Measurements from ENCODE around the gene TMEM115. TPM values are rescaled to one million over a fixed set of nuclear protein-coding genes. Genes with fewer than 3 reads are reported as not detected.
A peak's percentile ranks its signal among the peaks of the same experiment; 100 is the strongest.

TMEM115 gene, protein sequence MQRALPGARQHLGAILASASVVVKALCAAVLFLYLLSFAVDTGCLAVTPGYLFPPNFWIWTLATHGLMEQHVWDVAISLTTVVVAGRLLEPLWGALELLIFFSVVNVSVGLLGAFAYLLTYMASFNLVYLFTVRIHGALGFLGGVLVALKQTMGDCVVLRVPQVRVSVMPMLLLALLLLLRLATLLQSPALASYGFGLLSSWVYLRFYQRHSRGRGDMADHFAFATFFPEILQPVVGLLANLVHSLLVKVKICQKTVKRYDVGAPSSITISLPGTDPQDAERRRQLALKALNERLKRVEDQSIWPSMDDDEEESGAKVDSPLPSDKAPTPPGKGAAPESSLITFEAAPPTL
- 43.3 and 44.6 TPM in 2 replicates for polyA plus RNA-seq (2013)

DNA sequence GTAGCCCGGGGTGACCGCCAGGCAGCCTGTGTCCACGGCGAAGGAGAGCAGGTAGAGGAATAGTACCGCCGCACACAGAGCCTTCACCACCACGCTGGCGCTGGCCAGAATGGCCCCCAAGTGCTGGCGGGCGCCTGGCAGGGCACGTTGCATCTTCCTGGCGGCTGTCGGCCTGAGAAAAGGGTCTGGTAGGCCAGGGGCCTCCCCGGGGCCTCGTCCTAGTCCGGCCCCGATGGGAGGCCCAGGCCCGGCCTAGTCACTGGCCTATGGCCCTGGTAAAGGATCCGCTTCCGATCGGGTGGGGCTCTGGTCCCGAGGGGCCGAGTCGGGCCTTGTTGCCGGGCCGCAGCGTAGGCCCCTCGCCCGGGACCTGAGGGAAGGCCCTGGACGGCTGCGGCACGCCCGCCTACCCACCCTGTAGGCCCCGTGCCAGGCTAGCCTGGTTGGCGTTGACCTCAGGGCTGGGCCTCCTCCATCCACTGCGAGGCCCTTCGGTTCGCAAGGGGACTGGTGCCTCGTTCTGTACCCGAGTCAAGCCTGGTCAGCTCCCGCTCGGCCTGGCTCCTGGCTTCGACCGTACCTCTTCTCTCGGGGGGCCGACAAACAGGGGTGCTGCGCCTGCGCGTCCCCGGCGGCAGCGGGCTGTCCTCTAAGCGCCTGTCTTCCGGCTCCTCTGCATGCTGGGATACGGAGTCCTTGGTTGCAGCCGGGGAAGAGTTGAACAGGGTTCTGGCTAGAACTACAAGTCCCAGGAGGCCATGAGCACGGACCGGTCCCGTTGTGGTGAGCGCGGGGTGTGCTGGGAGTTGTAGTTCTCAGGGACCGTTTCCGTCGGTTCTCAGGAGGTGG, at the start of gene TMEM115:
TSS of gene TMEM115 (minus strand) at position 611 of the 849 bp plus-strand sequence. CDS start at position 153, 458 bp downstream.
- Histone ChIP-seq H3K4ac (ENCODE audit: low read depth, low read length) (peak within 1 kb of the TSS; percentile 73), H2AK5ac (ENCODE audit: low read length) (peak within 1 kb of the TSS; percentile 85), H4K91ac (ENCODE audit: low read depth, low read length) (peak within 1 kb of the TSS; percentile 91), H4K12ac (ENCODE audit: low read depth, low read length) (peak within 1 kb of the TSS; percentile 93), H2BK120ac (ENCODE audit: insufficient read depth, low read length, poor library complexity) (peak within 1 kb of the TSS; percentile 81), H4K8ac (ENCODE audit: low read depth, low read length) (peak within 1 kb of the TSS; percentile 98), H2BK12ac (ENCODE audit: low read length) (no peak within 1 kb of the TSS), H3K9me3 (ENCODE audit: insufficient read depth, low read depth, low read length) (no peaks in the 10 kb centered on the region), H3K27me3 (ENCODE audit: insufficient read depth, low read length) (no peaks in the 10 kb centered on the region), H2AFZ (ENCODE audit: insufficient read depth, low read length, poor library complexity) (peak within 1 kb of the TSS; percentile 87), H3K9ac (ENCODE audit: low read length) (peak within 1 kb of the TSS; percentile 92), H3K14ac (ENCODE audit: low read length) (peak within 1 kb of the TSS; percentile 95), H2BK5ac (ENCODE audit: low read depth, low read length, poor library complexity) (peak within 1 kb of the TSS; percentile 39), H3K4me3 (ENCODE audit: low read depth, low read length) (peak within 1 kb of the TSS; percentile 94), H3K36me3 (ENCODE audit: control insufficient read depth in 1 of 2, insufficient read depth in 2 of 2, low read length in 2 of 2) (peaks cover 27 to 34% of the 10 kb centered on the region in 2 experiments), H3K79me1 (ENCODE audit: low read length) (peaks cover 4% of the 10 kb centered on the region), H3K27ac (ENCODE audit: low read depth, low read length) (no peak within 1 kb of the TSS), H3K4me1 (ENCODE audit: control insufficient read depth in 1 of 2, insufficient read depth in 2 of 2, low read length in 2 of 2) (peaks cover 19 to 33% of the 10 kb centered on the region in 2 experiments), H3K18ac (ENCODE audit: low read length) (peak within 1 kb of the TSS; percentile 94), H3K79me2 (ENCODE audit: control insufficient read depth, insufficient read depth, low read length, poor library complexity) (peaks cover 15% of the 10 kb centered on the region), H3K4me2 (ENCODE audit: low read length) (peak within 1 kb of the TSS; percentile 88), H3K23ac (ENCODE audit: low read length) (no peak within 1 kb of the TSS)
- WGBS (ENCODE audit: extremely low coverage, insufficient coverage, insufficient read length): no CpG with 5 or more reads among the region's 64 CpGs
- DNase-seq: peak; percentile 94 to 96

DNA sequence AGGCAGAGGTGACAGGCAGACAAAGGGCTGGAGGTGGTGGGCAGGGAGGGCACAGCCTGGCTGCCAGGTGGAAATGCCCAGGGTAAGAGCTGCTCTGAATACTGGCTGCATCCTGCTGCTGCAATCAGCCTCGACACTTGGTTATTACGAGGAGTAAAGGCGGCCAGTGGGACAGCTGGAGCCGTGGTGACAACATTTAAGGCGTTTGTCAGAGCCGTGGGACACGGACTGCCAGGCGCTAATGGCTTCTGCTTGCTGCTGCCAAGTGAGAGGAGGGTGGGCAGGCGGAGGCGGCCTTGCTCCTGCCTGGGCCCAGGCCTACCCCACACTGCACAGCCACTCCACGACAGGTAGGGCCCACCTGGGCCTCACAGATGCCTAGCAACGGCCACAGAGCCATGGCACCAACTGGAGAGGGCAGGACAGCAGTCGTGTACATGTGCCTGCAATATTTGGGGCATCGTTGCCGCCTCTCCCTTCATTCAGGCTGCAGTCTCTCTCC, 49.2 kb upstream of the TMEM115 start:
- Histone ChIP-seq H3K18ac (ENCODE audit: low read length) (no peak overlapping the region), H3K23ac (ENCODE audit: low read length) (no peak overlapping the region), H3K4me1 (ENCODE audit: control insufficient read depth in 1 of 2, insufficient read depth in 2 of 2, low read length in 2 of 2) (no peaks in the 10 kb centered on the region), H4K91ac (ENCODE audit: low read depth, low read length) (no peak overlapping the region), H3K79me2 (ENCODE audit: control insufficient read depth, insufficient read depth, low read length, poor library complexity) (no peaks in the 10 kb centered on the region), H3K4me3 (ENCODE audit: low read depth, low read length) (no peak overlapping the region), H3K4ac (ENCODE audit: low read depth, low read length) (no peak overlapping the region), H3K79me1 (ENCODE audit: low read length) (no peaks in the 10 kb centered on the region), H3K4me2 (ENCODE audit: low read length) (no peak overlapping the region), H3K27me3 (ENCODE audit: insufficient read depth, low read length) (no peaks in the 10 kb centered on the region), H2BK120ac (ENCODE audit: insufficient read depth, low read length, poor library complexity) (no peak overlapping the region), H3K9me3 (ENCODE audit: insufficient read depth, low read depth, low read length) (no peaks in the 10 kb centered on the region), H4K8ac (ENCODE audit: low read depth, low read length) (no peak overlapping the region), H3K27ac (ENCODE audit: low read depth, low read length) (no peak overlapping the region), H2AK5ac (ENCODE audit: low read length) (no peak overlapping the region), H3K36me3 (ENCODE audit: control insufficient read depth in 1 of 2, insufficient read depth in 2 of 2, low read length in 2 of 2) (no peaks in the 10 kb centered on the region), H3K9ac (ENCODE audit: low read length) (no peak overlapping the region), H2AFZ (ENCODE audit: insufficient read depth, low read length, poor library complexity) (no peak overlapping the region), H2BK12ac (ENCODE audit: low read length) (no peak overlapping the region), H2BK5ac (ENCODE audit: low read depth, low read length, poor library complexity) (no peak overlapping the region), H4K12ac (ENCODE audit: low read depth, low read length) (no peak overlapping the region), H3K14ac (ENCODE audit: low read length) (no peak overlapping the region)
- no CpG with 5 or more reads among the region's 15 CpGs for WGBS (ENCODE audit: extremely low coverage, insufficient coverage, insufficient read length)
- DNase-seq: no peak

DNA sequence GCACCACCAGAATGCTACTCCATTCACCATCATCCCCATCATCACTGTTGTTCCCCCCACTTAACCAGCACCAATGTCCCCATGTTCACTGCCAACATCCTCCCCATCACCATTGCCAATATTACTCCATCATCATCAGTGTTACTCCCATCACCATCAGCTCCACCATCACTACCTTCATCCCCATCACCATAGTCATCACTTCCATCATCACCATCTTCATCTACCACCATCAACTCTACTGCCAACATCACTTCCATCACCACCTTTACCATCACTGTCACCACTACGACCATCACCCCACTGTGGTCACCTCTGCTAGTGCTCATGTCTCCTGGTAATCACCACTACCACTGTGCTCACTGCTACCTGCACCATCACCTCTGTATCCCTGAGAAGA, 47.2 kb upstream of the TMEM115 start:
- no peak overlapping the region for H3K4ac ChIP-seq (ENCODE audit: low read depth, low read length)
- no peak overlapping the region for H3K14ac ChIP-seq (ENCODE audit: low read length)
- no peak overlapping the region for H2AK5ac ChIP-seq (ENCODE audit: low read length)
- H3K4me2 ChIP-seq (ENCODE audit: low read length): no peak overlapping the region
- no peaks in the 10 kb centered on the region for H3K36me3 ChIP-seq (ENCODE audit: control insufficient read depth in 1 of 2, insufficient read depth in 2 of 2, low read length in 2 of 2)
- no peak overlapping the region for H3K27ac ChIP-seq (ENCODE audit: low read depth, low read length)
- H3K23ac ChIP-seq (ENCODE audit: low read length): no peak overlapping the region
- H3K79me1 ChIP-seq (ENCODE audit: low read length): no peaks in the 10 kb centered on the region
- H3K18ac ChIP-seq (ENCODE audit: low read length): no peak overlapping the region
- H2AFZ ChIP-seq (ENCODE audit: insufficient read depth, low read length, poor library complexity): no peak overlapping the region
- H3K4me3 ChIP-seq (ENCODE audit: low read depth, low read length): no peak overlapping the region
- H3K4me1 ChIP-seq (ENCODE audit: control insufficient read depth in 1 of 2, insufficient read depth in 2 of 2, low read length in 2 of 2): no peaks in the 10 kb centered on the region
- H3K79me2 ChIP-seq (ENCODE audit: control insufficient read depth, insufficient read depth, low read length, poor library complexity): no peaks in the 10 kb centered on the region
- no CpG with 5 or more reads among the region's 1 CpG for WGBS (ENCODE audit: extremely low coverage, insufficient coverage, insufficient read length)
- no peaks in the 10 kb centered on the region for H3K27me3 ChIP-seq (ENCODE audit: insufficient read depth, low read length)
- H4K12ac ChIP-seq (ENCODE audit: low read depth, low read length): no peak overlapping the region
- H2BK120ac ChIP-seq (ENCODE audit: insufficient read depth, low read length, poor library complexity): no peak overlapping the region
- no peak overlapping the region for H4K91ac ChIP-seq (ENCODE audit: low read depth, low read length)
- no peaks in the 10 kb centered on the region for H3K9me3 ChIP-seq (ENCODE audit: insufficient read depth, low read depth, low read length)
- no peak overlapping the region for H4K8ac ChIP-seq (ENCODE audit: low read depth, low read length)
- H2BK12ac ChIP-seq (ENCODE audit: low read length): no peak overlapping the region
- DNase-seq: no peak
- H2BK5ac ChIP-seq (ENCODE audit: low read depth, low read length, poor library complexity): no peak overlapping the region
- H3K9ac ChIP-seq (ENCODE audit: low read length): no peak overlapping the region

DNA sequence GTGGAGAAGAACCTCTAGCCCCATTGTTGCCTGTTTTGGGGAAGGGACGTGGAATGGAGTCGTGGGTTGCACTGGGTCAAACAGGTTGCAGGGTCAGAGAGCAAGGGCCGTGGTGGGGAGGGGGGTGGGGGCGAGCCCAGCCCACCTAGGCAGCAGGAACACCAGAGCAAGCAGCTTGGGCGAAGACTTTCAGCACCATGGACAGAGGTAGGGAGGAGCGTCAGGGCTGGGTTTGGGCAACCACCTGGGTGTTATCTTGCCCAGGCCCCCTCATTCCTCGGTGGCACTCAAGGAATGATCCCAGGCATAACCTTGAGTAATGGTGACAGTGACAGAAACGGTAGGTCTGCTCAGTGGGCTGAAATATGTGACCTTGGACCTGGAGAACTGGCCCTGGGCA, 45.9 kb upstream of the TMEM115 start:
- Histone ChIP-seq H4K12ac (ENCODE audit: low read depth, low read length) (no peak overlapping the region), H3K27me3 (ENCODE audit: insufficient read depth, low read length) (no peaks in the 10 kb centered on the region), H3K9ac (ENCODE audit: low read length) (no peak overlapping the region), H3K9me3 (ENCODE audit: insufficient read depth, low read depth, low read length) (no peaks in the 10 kb centered on the region), H4K91ac (ENCODE audit: low read depth, low read length) (no peak overlapping the region), H3K4me1 (ENCODE audit: control insufficient read depth in 1 of 2, insufficient read depth in 2 of 2, low read length in 2 of 2) (no peaks in the 10 kb centered on the region), H3K27ac (ENCODE audit: low read depth, low read length) (no peak overlapping the region), H3K23ac (ENCODE audit: low read length) (no peak overlapping the region), H2BK5ac (ENCODE audit: low read depth, low read length, poor library complexity) (no peak overlapping the region), H4K8ac (ENCODE audit: low read depth, low read length) (no peak overlapping the region), H3K79me2 (ENCODE audit: control insufficient read depth, insufficient read depth, low read length, poor library complexity) (no peaks in the 10 kb centered on the region), H3K18ac (ENCODE audit: low read length) (no peak overlapping the region), H3K4me2 (ENCODE audit: low read length) (no peak overlapping the region), H3K4me3 (ENCODE audit: low read depth, low read length) (no peak overlapping the region), H3K36me3 (ENCODE audit: control insufficient read depth in 1 of 2, insufficient read depth in 2 of 2, low read length in 2 of 2) (no peaks in the 10 kb centered on the region), H2BK12ac (ENCODE audit: low read length) (no peak overlapping the region), H3K4ac (ENCODE audit: low read depth, low read length) (no peak overlapping the region), H2BK120ac (ENCODE audit: insufficient read depth, low read length, poor library complexity) (no peak overlapping the region), H2AK5ac (ENCODE audit: low read length) (no peak overlapping the region), H2AFZ (ENCODE audit: insufficient read depth, low read length, poor library complexity) (no peak overlapping the region), H3K79me1 (ENCODE audit: low read length) (no peaks in the 10 kb centered on the region), H3K14ac (ENCODE audit: low read length) (no peak overlapping the region)
- no CpG with 5 or more reads among the region's 8 CpGs for WGBS (ENCODE audit: extremely low coverage, insufficient coverage, insufficient read length)
- DNase-seq: peak in 1 of 2 donors; percentile 38

Data from trophoblast cell (in vitro differentiated cells and primary cell).